Urinary bladder (tissue), 4 donors: ENCODE data around the gene SAMD14. TPM values are rescaled to one million over a fixed set of nuclear protein-coding genes. Genes with fewer than 3 reads are reported as not detected.

Source experiments
- DNase-seq: peaks from one replicate; pipeline ENCODE4 v3.0.0-alpha.2; 2015; ENCODE audit errors: extremely low spot score
- H3K27ac ChIP-seq: one replicate; pipeline ENCODE4 v1.5.1; 2013; ENCODE audit warnings: low read depth, mild to moderate bottlenecking, moderate library complexity
- H3K36me3 ChIP-seq: one replicate; pipeline ENCODE4 v1.6.1; 2013; ENCODE audit warnings: mild to moderate bottlenecking, moderate library complexity; ENCODE audit not compliant: insufficient read depth
- H3K4me1 ChIP-seq: one replicate; pipeline ENCODE4 v1.6.1; 2013; ENCODE audit warnings: mild to moderate bottlenecking, moderate library complexity; ENCODE audit not compliant: insufficient read depth
- H3K4me3 ChIP-seq: one replicate; pipeline ENCODE4 v1.5.1; 2013; ENCODE audit warnings: low read depth, low read length
- WGBS: extraction: QIAGEN DNeasy Blood & Tissue Kit; methylation state at CpG from one replicate; pipeline ENCODE4 v1.1.7; 2013; 5-methylcytosine and 5-hydroxymethylcytosine counted together
- polyA plus RNA-seq: library from polyadenylated mRNA; stranded (reverse); fragments of 200-250 nt; gene quantifications from one replicate; pipeline ENCODE4 v1.2.3, GENCODE V29; 2013
- total RNA-seq: library from RNA; depleted of rRNA; stranded (reverse); fragments of >200 nt; gene quantifications from one replicate; pipeline ENCODE4 v1.2.3, GENCODE V29; 2014
- donor health status: healthy with polysubstance abuse.
- donor health status: healthy.

The SAMD14 gene
- total and polyA plus RNA-seq, 2 donors: 2.2 to 3.7 TPM

- 33% methylated on average over 17 of the region's 17 CpGs for WGBS
- H3K4me3 ChIP-seq: no peak overlapping the region
- H3K36me3 ChIP-seq: no peaks in the 10 kb centered on the region
- DNase-seq: no peak
- no peak overlapping the region for H3K27ac ChIP-seq
- H3K4me1 ChIP-seq: no peaks in the 10 kb centered on the region
Observed at GRCh38 chr17:50101346-50102163, 28.4 kb downstream of the SAMD14 start.

GRCh38 chr17:50100921-50101345 lies 29.0 kb downstream of the SAMD14 start:
- Histone ChIP-seq H3K4me3 (no peak overlapping the region), H3K27ac (no peak overlapping the region), H3K4me1 (no peaks in the 10 kb centered on the region), H3K36me3 (no peaks in the 10 kb centered on the region)
- DNase-seq: no peak
- WGBS: 32% methylated on average over 15 of the region's 15 CpGs

- Histone ChIP-seq H3K36me3 (no peaks in the 10 kb centered on the region), H3K27ac (no peak overlapping the region), H3K4me3 (no peak overlapping the region), H3K4me1 (no peaks in the 10 kb centered on the region)
- DNase-seq: no peak
- 74% methylated on average over 5 of the region's 5 CpGs for WGBS
Observed at GRCh38 chr17:50100480-50100883, 29.5 kb downstream of the SAMD14 start.

GRCh38 chr17:50099003-50099402 lies 31.0 kb downstream of the SAMD14 start:
- Histone ChIP-seq H3K4me1 (no peaks in the 10 kb centered on the region), H3K27ac (no peak overlapping the region), H3K36me3 (no peaks in the 10 kb centered on the region), H3K4me3 (no peak overlapping the region)
- no peak for DNase-seq
- WGBS: 83% methylated on average over 5 of the region's 5 CpGs

- no peaks in the 10 kb centered on the region for H3K4me1 ChIP-seq
- WGBS: 83% methylated on average over 4 of the region's 4 CpGs
- no peak overlapping the region for H3K27ac ChIP-seq
- no peak for DNase-seq
- no peak overlapping the region for H3K4me3 ChIP-seq
- no peaks in the 10 kb centered on the region for H3K36me3 ChIP-seq
Observed at GRCh38 chr17:50098583-50098982, 31.4 kb downstream of the SAMD14 start.

GRCh38 chr17:50097926-50098325 lies 32.0 kb downstream of the SAMD14 start:
- Histone ChIP-seq H3K4me1 (no peaks in the 10 kb centered on the region), H3K36me3 (no peaks in the 10 kb centered on the region), H3K27ac (no peak overlapping the region), H3K4me3 (no peak overlapping the region)
- WGBS: 83% methylated on average over 4 of the region's 4 CpGs
- DNase-seq: no peak

- no peak overlapping the region for H3K27ac ChIP-seq
- H3K4me3 ChIP-seq: no peak overlapping the region
- DNase-seq: no peak
- H3K36me3 ChIP-seq: no peaks in the 10 kb centered on the region
- 73% methylated on average over 7 of the region's 7 CpGs for WGBS
- H3K4me1 ChIP-seq: no peaks in the 10 kb centered on the region
Observed at GRCh38 chr17:50097455-50097854, 32.5 kb downstream of the SAMD14 start.

GRCh38 chr17:50096758-50097157 lies 33.2 kb downstream of the SAMD14 start:
- Histone ChIP-seq H3K27ac (no peak overlapping the region), H3K4me3 (no peak overlapping the region), H3K4me1 (no peaks in the 10 kb centered on the region), H3K36me3 (no peaks in the 10 kb centered on the region)
- 75% methylated on average over 3 of the region's 3 CpGs for WGBS
- no peak for DNase-seq

- DNase-seq: no peak
- Histone ChIP-seq H3K4me3 (peak overlapping the region; percentile 97), H3K27ac (no peak overlapping the region), H3K4me1 (no peaks in the 10 kb centered on the region), H3K36me3 (no peaks in the 10 kb centered on the region)
- WGBS: 16% methylated on average over 6 of the region's 6 CpGs
Observed at GRCh38 chr17:50096092-50096491, 33.9 kb downstream of the SAMD14 start.

GRCh38 chr17:50095626-50096037 lies 34.3 kb downstream of the SAMD14 start:
- no peaks in the 10 kb centered on the region for H3K36me3 ChIP-seq
- no peaks in the 10 kb centered on the region for H3K4me1 ChIP-seq
- DNase-seq: no peak
- H3K4me3 ChIP-seq: peak overlapping the region; percentile 97
- WGBS: 2% methylated on average over 12 of the region's 12 CpGs
- H3K27ac ChIP-seq: no peak overlapping the region

- under 1% methylated on average over 68 of the region's 68 CpGs for WGBS
- no peaks in the 10 kb centered on the region for H3K4me1 ChIP-seq
- H3K27ac ChIP-seq: peak within 1 kb of the TSS; percentile 66
- H3K36me3 ChIP-seq: no peaks in the 10 kb centered on the region
- DNase-seq: peak; percentile 93
- peak within 1 kb of the TSS; percentile 97 for H3K4me3 ChIP-seq
Observed at GRCh38 chr17:50094753-50095619, 35.0 kb downstream of the SAMD14 start, which contains the start of gene PDK2. PDK2 (plus strand) TSS chr17:50095351; CDS start chr17:50095436, 85 bp downstream.

- peak; percentile 79 for DNase-seq
- peak overlapping the region; percentile 66 for H3K27ac ChIP-seq
- H3K4me3 ChIP-seq: peak overlapping the region; percentile 27
- H3K4me1 ChIP-seq: no peaks in the 10 kb centered on the region
- under 1% methylated on average over 21 of the region's 21 CpGs for WGBS
- no peaks in the 10 kb centered on the region for H3K36me3 ChIP-seq
Observed at GRCh38 chr17:50094243-50094752, 35.7 kb downstream of the SAMD14 start.

GRCh38 chr17:50093807-50094206 lies 36.2 kb downstream of the SAMD14 start:
- Histone ChIP-seq H3K36me3 (no peaks in the 10 kb centered on the region), H3K4me1 (no peaks in the 10 kb centered on the region), H3K4me3 (no peak overlapping the region), H3K27ac (no peak overlapping the region)
- WGBS: 34% methylated on average over 3 of the region's 3 CpGs
- no peak for DNase-seq
